GM19463 (cell line): ENCODE data around the gene ADARB2.

Experiments used
- ATAC-seq: cut with Tn5 transposase; IDR thresholded peaks from one replicate; pipeline ENCODE4 v1.9.1; 2021; ENCODE audit warnings: mild to moderate bottlenecking, moderate library complexity; ENCODE audit not compliant: unreplicated experiment

Gene ADARB2

DNA sequence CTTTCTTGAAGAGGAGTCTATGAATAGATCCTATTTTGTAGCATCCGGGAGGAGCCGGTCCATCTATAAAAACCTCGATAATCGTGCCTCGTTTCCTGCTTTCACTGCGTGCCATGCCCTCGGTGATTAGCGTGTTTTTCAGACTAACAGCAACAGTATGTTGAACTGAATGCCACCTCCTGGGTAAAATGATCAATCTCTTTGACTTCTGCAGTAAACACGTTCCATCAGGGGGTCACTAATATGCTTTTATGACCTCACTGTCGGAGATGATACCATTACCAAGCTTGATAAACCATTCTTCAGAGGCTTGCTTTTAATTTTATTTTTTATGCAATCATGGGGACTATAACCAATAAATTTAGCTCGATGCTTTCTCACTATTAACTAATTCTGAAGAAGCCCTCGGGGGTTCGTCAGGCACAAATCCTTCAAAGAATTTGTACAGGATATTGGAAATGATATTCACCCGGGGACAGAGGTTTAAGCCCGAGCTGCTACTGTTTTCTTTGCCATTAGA is 228.3 kb downstream of the ADARB2 start:
- no peak for ATAC-seq

DNA sequence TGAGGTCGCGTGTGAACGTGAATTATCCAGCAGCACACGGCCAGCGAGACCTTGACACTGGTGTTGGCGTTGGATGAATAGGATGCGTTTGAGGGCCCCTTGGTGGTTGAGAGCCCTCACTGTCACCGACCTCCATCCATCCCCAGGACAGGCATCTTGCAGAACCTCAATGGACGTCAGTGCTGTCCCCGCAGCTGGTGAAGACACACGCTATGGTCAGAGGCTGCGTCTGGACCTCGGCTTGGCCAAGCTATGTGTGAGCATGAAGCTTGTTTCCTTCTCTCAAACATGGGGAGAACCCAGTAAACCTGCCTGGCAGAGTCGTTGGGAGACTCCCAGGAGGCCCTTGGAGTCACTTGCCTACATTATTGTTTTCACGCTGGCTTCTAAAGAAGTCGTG is 229.2 kb downstream of the ADARB2 start:
- ATAC-seq, result no peak

DNA sequence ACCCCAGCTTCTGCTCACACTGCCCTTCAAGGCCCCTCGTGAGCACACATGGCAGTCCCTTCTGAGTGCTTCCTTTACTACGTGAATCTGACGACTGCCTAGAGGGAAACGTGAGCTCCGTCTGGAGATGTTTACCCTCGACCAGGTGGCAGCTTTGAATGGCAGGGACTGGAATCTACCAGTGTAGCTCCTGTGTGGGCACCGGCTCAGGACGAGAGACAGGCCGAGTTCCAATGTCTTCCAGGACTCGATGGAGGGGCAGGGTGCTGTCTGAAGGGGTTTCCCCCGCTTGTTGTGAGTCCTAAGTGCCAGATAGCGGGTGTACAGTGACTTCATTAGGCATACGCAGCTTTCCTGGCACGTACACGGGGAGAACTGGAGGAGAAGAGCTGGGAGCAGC is 229.9 kb downstream of the ADARB2 start:
- no peak for ATAC-seq

DNA sequence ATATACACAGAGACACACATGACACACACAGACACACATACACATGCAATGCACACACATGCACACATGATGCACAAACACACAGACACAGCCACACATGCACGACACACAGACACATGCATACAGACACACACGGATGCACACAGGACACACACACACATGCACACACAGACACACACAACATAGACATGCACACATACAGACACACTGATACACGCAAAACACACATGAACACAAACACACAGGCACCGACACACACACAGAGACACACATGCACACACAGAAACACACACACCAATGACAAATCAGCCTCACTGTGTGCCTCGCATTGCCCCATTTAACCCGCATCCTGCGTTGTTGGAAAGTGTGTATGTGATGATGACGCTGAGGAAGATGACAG is 232.4 kb downstream of the ADARB2 start:
- ATAC-seq, result no peak

DNA sequence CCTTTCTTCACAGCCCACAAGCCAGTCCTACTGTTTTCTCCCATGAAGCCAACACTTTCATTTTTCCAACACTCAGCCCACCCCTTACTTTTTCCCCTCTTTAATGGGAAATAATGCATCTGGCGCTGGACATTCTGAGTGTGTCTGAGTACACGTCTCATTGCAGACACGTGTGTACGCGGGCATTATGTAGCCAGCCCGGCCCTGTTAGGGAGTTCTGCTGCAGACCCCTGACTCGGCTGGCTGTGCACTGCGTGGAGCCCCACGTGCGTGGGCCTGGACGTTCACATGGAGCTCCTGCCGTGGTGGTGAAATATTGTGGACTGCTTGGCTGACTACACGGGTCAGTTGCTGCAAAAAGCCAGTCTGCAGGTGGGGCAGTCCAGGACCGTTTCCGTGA is 233.0 kb downstream of the ADARB2 start:
- no peak for ATAC-seq

DNA sequence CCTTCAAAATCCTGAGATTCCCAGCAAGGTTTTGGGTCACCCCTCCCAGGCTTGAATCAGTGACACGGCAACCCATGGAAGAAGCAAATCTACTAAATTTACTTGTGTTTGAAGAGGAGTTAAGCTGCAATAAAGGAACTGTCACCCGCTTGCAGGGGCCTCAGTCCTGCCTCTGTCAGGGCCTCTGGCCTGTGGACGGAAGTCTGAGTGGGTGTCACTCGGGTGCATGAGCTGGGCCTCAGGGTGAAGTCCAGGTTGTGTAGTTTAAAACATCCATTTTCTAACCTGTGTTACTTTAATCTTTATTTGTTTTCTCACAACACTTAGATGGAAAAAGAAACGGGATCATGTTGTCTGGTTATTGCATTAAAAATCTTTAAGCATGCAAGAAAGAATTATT is 234.9 kb downstream of the ADARB2 start:
- ATAC-seq, result no peak

DNA sequence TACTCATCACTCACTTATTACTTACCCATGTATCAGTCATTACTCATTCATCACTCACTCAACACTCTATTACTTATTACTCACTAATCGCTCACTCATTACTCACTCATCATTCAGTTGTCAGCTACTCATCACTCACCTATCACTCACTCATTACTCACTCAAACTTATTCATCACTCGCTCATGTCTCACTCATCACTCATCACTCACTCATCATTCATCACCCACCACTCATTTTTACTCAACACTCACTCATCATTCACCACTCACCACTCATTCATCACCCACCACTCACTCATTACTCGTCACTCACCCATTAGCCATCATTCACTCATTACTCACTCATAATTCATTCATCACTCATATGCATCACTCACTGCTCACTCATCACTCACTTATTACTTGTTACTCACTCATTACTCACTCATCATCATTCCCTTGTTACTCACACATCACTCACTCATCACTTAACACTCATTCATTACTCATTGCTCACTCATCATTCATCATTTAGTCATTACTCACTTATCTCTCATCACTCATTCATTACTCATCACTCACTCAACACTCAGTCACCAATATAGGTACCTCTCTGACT is 237.9 kb downstream of the ADARB2 start:
- ATAC-seq, result no peak

DNA sequence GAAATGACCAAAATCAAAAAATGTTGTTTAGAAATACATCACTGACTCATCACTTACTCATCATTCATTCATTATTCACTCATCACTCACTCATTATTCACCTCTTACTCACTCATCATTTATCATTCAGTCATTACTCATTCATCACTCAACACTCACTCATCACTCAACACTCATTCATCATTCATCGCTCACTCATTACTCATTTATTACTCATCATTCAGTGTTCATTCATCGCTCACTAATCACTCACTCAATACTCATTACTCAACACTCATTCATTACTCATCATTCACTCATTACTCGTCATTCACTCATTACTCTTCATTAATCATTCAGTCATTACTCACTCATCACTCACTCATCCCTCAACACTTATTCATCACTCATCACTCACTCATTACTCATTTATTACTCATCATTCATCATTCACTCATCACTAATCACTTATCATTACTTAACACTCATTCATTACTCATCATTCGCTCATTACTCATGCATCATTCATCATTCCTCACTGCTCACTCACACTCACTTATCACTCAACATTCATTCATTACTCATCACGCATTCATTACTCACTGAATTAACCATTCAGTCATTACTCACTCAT is 238.5 kb downstream of the ADARB2 start:
- ATAC-seq, result no peak

DNA sequence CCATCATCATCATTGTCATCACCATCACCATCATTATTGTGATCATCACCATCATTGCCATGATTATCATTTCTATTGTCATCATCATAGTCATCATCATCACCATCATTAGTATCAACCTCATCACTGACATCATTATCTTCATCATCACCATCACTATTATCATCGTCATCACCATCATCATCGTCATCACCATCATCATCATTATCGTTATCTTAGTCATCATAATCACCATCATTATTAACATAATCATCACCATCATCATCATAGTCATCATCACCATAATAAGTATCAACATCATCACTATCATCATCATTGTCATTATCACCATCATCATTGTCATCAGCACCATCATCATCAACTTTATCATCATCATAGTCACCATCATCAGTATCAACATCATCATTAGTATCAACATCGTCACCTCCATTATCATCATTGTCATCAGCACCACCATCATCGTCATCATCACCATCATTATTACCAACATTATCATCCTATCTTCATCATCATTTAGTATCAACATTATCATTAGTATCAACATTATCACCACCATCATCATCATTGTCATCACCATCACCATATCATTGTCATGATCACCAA is 241.3 kb downstream of the ADARB2 start:
- no peak for ATAC-seq

DNA sequence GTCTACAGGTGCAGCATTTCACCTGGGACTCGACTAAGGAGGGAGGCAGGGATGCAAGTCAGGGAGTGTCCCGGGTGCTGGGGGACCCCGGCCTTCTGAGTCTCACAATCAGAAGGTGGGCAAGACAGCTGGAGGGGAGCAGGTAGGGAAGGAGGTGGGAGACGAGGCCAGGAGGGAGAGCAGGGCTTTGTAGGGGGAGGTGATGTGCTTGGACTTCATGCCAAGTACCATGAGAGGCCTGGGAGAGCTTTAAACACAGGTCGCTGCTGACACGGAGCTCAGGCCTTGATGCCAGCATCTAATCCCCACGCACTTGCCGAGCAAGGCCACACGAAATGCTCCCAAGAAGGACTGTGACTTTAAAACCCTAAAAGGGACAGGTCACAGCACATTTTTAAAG is 244.7 kb downstream of the ADARB2 start:
- ATAC-seq, result no peak

DNA sequence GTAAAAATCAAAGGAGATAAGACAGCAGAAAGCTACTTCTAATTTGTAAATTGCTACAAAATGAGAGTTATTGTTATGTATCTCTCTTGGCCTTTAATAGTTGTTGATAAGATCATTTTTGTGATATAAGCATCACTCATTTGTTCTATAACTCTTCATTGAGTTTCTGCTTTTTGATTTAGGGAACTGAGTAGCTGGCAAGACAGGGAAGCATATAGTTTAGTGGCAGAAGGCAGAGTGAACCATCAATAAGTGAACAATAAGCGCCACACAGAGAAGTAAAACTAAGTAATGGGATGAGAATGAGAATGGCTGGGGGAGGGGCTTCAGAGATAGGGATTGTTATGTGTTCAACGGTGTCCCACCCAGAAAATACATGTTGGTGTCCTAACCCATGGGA is 245.4 kb downstream of the ADARB2 start:
- ATAC-seq, result no peak

DNA sequence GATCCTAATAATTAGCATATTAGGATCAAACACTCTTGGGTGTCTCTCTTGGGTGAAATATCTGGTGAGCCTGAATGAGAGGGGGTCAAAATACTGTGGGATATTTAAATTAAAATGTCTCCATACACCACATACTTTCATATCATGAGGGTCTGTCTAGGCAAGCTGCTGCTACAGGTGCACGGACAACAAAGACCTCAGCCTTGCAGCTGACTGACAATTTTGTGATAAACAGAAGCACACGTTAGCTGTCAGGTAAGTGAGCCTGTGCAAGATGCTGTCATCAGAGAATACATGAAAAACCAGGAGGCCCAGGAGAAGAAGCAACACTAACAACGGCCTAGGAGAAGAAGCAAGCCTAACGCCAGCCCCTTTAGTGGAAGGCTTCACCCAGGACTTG is 247.5 kb downstream of the ADARB2 start:
- ATAC-seq, result no peak

DNA sequence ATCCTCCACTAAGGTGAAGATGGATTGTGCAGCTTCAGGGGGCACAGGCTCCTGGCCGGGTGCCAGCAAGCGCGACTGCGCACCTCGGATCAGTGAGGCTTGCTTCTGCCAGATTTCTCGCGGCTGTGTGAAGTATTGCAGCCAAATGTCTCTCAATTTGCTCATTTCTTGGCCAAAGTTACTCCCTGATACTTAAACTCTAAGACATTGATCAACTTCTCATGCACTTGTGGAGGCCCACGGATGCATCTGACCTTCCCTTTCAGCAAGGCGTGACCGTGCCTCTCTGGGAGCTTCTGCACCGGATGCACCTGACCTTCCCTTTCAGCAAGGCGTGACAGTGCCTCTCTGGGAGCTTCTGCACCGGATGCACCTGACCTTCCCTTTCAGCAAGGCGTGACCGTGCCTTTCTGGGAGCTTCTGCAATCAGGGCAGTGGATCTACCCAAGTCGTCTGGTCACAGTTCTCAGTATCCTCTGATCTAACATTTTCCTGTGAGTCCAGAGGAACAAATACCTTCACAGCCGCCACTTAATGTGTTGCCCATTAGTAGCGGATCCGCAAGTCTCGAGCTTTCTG is 248.3 kb downstream of the ADARB2 start:
- ATAC-seq, result peak; percentile 97

DNA sequence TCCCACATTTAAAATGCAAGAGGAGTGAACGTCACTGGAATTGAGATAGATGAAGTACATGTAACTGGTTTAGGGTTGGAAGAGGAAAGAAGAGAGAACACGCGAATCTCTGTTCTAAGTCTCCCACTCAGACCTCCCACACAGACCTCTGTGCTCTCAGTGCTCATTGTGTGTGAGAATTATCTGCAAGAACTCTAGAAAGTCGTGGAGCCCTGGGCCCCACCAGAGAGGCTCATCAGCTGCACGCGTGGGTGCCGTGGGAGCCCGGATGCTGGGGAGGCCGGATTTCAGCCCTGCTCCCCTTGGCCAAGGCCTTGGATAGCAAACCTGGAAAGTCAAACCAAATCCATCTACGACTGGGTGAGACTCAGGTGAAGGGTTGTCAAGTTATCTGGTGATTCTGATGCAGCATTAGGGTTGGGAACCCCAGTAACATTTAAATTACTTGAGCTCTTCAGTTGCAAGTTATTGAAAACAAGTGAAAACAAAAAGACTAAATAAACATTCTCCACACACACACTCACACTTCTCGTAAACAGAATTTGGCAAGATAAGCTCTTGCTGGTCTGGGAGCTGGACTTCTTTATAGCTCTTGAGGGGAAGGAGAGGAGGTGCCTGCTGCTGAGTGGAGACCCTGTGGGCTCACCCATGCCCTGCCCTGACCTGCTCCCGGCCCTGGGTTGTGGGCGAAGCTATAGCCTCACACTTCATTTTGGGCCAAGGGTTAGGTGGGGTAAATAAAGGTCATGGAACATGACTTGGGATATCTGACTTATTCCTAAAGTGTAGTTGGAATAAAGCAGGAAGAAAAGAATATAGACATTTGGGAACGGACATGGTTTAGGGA is 250.3 kb downstream of the ADARB2 start:
- no peak for ATAC-seq

DNA sequence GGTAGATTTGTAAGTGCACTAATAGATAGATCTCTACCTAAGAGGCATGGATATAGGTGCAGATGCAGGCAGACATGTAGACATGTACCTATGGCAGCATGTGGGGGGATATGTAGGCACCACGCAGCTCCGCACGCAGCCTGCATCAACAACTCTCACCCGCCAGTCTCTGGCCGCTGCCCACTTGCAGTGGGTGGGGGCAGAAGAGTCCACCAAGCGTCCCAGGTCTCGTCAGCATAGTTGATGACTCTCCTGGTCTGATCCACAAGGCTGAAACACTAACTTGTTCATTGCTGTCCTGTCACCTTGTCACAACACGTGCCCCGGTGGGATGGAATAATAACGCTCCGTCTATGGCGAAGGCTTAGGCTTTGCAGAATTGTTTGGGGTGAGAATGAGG is 252.0 kb downstream of the ADARB2 start:
- no peak for ATAC-seq

DNA sequence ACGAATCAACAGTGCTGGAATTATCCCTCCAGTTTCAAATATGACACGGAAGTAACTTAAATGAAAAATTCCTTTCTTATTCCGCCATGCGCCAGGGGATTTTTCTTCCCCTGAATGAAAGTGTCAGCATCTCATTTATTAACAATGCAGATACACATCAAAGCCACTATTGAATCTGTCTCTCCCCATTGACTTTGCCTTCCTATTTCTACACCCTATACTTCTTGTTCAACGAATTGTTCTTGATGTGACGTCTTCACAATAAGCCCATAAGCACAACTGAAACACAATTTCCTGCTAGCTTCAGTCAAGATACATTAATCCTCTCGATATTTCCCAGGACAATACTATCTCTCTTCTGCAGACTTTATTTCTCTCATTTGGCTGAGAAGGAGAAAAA is 253.5 kb downstream of the ADARB2 start:
- no peak for ATAC-seq

DNA sequence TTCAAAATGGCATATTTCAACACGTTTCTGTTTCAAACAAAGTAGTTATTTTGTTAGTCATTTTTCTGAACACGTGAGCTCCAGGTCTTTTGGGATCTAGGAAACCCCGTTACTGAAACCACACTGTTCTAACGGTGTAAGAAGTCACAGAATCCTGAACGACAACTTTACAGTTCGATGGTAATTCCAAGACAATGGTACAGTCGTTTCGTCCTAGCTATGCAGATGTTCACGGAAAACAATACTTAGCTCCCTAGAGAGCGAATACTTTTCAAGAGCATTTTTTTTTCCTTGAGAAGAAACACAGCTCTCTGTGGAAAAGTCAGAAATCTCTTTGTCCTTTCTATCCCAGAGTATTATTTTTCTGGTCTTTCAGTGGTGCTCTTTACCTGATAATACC is 254.1 kb downstream of the ADARB2 start:
- ATAC-seq, result no peak

DNA sequence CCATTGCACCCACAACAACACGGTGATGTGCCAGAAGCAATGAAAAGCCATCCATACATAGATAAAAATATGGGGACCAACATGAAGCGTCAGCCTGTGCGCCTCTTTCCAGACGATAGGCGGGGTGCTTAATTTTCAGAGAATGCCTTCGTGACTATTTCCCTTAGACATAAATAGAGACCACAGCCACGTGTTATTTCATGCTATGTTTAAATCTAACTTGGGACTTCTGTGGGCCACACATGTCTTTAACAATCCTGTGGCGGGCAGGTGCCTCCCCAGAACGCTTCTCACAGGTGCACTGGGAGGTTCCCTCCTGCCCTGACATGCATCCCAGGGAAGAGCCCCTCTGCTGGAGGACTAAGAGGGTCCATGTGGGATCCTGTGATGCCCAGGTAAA is 259.7 kb downstream of the ADARB2 start:
- no peak for ATAC-seq

DNA sequence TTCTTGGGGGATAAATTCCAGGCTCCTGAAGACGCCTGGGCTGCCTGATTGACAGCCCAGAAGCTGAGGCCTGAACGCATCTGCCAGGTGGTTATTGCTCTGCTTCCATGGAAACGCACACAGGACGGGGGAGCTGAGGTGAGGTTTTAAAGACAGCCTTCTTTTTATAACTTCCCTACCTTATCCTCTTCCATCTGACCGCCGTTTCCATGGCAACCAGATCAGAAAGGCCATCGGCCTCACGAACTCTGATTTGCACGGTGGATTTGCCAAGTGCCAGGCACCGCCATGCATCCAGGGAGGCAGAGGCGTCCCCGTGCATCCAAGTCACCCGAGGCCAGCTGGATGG is 260.9 kb downstream of the ADARB2 start:
- ATAC-seq, result no peak

DNA sequence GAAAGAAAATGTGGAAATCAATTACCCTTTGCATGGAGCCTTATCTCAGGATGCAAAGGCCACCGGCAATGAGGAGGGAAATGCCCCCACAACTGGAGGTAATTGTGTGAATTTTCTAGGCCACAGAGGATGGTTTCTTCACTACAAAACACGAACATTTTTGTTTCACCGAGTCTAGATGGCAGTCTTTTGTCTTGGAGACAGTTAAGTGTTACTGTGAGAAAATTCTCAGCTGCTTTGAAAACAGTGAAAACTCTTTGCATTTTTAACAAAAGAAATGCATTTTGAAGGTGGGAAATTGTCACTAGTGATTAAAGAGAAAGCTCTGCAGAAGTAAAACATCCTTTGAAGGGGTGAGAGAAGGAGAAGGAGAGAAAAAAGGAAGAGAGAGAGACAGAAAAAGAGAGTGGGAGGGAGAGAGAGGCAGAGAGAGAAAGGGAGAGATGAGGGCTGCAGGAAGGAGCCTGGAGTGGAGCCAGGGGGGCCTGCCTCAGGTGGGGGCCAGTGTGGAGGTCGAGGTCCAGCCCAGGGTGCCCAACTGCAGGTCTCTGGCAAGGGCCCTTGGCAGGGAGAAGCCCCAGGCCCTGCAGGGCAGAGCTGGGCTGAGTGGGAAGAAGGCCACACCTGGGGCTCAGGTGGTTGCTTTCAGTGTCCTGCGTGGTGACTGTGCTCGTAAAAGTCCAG is 261.4 kb downstream of the ADARB2 start:
- no peak for ATAC-seq

DNA sequence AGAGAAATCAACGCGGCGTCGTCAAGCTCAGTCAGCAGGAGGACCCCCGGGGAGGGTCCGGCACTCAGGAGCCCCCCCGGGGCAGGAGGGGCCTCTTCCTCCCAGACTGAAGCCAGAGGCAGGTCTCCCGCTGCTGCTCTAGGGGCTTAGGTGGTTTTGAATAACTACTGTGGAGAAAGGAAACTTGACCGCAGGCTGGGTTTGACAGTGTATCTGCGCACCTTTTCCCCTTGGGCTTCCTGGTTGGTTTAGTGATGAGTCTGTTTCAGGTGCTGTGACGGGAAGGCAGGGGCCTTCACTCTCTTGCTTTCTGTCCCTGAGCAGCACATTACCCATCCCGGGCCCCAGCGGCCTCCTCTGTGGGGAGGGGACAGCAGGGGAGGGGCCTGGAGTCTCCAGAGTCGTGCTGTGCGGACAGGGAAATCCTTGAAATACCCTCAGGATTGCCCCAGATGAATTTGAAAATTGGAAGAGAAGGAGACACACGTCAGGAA is 262.2 kb downstream of the ADARB2 start:
- ATAC-seq, result no peak
